ENCODE measurements around the gene GABBR2. TPM values are rescaled to one million over a fixed set of nuclear protein-coding genes. Genes with fewer than 3 reads are reported as not detected.

Gene GABBR2
- polyA plus RNA-seq, 1 donor (not counting 4 experiments of a cell fraction or from before 2014, with no cell fraction given): 0.01 TPM

GRCh38 chr9:98356326-98356725, 352.4 kb downstream of the GABBR2 start:
- DNase-seq (ENCODE audit: low read depth, low spot score) (no peak), FAIRE-seq (no peak)
- H3K27ac ChIP-seq (ENCODE audit: control insufficient read depth, insufficient read depth, low read length): no peak overlapping the region
- dilution Hi-C loops (cut with MboI; ENCODE audit: extremely low pct_ligation_motif_present, low sequenced_read_pairs): no loop called here
- H3K79me2 ChIP-seq (ENCODE audit: control insufficient read depth, insufficient read depth, low read length): no peaks in the 10 kb centered on the region
- H3K4me1 ChIP-seq (ENCODE audit: control insufficient read depth, extremely low read depth, insufficient read depth, low read length): no peaks in the 10 kb centered on the region
- H3K9ac ChIP-seq (ENCODE audit: control insufficient read depth, extremely low read depth, insufficient read depth, low read length): no peak overlapping the region
- H3K4me3 ChIP-seq (ENCODE audit: control insufficient read depth in 2 of 3, extremely low read depth in 1 of 3, insufficient read depth in 2 of 3, low read depth in 1 of 3, low read length in 3 of 3): no peak overlapping the region
- peaks cover 11% of the 10 kb centered on the region for H3K27me3 ChIP-seq (ENCODE audit: control insufficient read depth, extremely low read depth, insufficient read depth, low read length)
- H4K20me1 ChIP-seq (ENCODE audit: control insufficient read depth, extremely low read depth, insufficient read depth, low read length): no peaks in the 10 kb centered on the region
- H3K4me2 ChIP-seq (ENCODE audit: control insufficient read depth, extremely low read depth, insufficient read depth, low read depth, low read length): no peak overlapping the region
- TF ChIP-seq CTCF (optimal IDR thresholded peaks at IDR 0.05 in 1 of 3, IDR thresholded peaks at IDR 0.05 in 1 of 3, conservative IDR thresholded peaks at IDR 0.05 in 1 of 3; ENCODE audit: extremely low read depth in 1 of 3, insufficient read depth in 2 of 3, low read length in 3 of 3): no peak
- no peak for TF ChIP-seq EZH2 (IDR thresholded peaks at IDR 0.05; ENCODE audit: low read length)
- no peaks in the 10 kb centered on the region for H3K36me3 ChIP-seq (ENCODE audit: control insufficient read depth in 2 of 2, extremely low read depth in 1 of 2, insufficient read depth in 2 of 2, low read length in 2 of 2)
- no peaks in the 10 kb centered on the region for H3K9me1 ChIP-seq (ENCODE audit: control insufficient read depth, extremely low read depth, insufficient read depth, low read length)
- no peak overlapping the region for H2AFZ ChIP-seq (ENCODE audit: control insufficient read depth, low read length)
- no peaks in the 10 kb centered on the region for H3K9me3 ChIP-seq (ENCODE audit: control insufficient read depth, low read depth, low read length)

- Histone ChIP-seq H3K79me2 (ENCODE audit: control insufficient read depth, insufficient read depth, low read length) (no peaks in the 10 kb centered on the region), H3K4me3 (ENCODE audit: control insufficient read depth in 2 of 3, extremely low read depth in 1 of 3, insufficient read depth in 2 of 3, low read depth in 1 of 3, low read length in 3 of 3) (no peak overlapping the region), H3K9ac (ENCODE audit: control insufficient read depth, extremely low read depth, insufficient read depth, low read length) (no peak overlapping the region), H3K9me1 (ENCODE audit: control insufficient read depth, extremely low read depth, insufficient read depth, low read length) (no peaks in the 10 kb centered on the region), H3K27me3 (ENCODE audit: control insufficient read depth, extremely low read depth, insufficient read depth, low read length) (peaks cover 6% of the 10 kb centered on the region), H3K36me3 (ENCODE audit: control insufficient read depth in 2 of 2, extremely low read depth in 1 of 2, insufficient read depth in 2 of 2, low read length in 2 of 2) (no peaks in the 10 kb centered on the region), H3K27ac (ENCODE audit: control insufficient read depth, insufficient read depth, low read length) (no peak overlapping the region), H3K9me3 (ENCODE audit: control insufficient read depth, low read depth, low read length) (no peaks in the 10 kb centered on the region), H4K20me1 (ENCODE audit: control insufficient read depth, extremely low read depth, insufficient read depth, low read length) (no peaks in the 10 kb centered on the region), H2AFZ (ENCODE audit: control insufficient read depth, low read length) (no peak overlapping the region), H3K4me1 (ENCODE audit: control insufficient read depth, extremely low read depth, insufficient read depth, low read length) (no peaks in the 10 kb centered on the region), H3K4me2 (ENCODE audit: control insufficient read depth, extremely low read depth, insufficient read depth, low read depth, low read length) (no peak overlapping the region)
- dilution Hi-C loops (cut with MboI; ENCODE audit: extremely low pct_ligation_motif_present, low sequenced_read_pairs): no loop called here
- FAIRE-seq: no peak
- TF ChIP-seq EZH2 (IDR thresholded peaks at IDR 0.05; ENCODE audit: low read length) (no peak), CTCF (optimal IDR thresholded peaks at IDR 0.05 in 1 of 3, IDR thresholded peaks at IDR 0.05 in 1 of 3, conservative IDR thresholded peaks at IDR 0.05 in 1 of 3; ENCODE audit: extremely low read depth in 1 of 3, insufficient read depth in 2 of 3, low read length in 3 of 3) (no peak)
- DNase-seq (ENCODE audit: low read depth, low spot score): no peak
These were observed 357.4 kb downstream of the GABBR2 start for GRCh38 chr9:98351370-98351769.
